Activated CD8-positive, alpha-beta memory T cell treated with anti-CD3 and anti-CD28 coated beads, Interleukin-2, amount 10 ng/mL, durations not matched to agents 7 days and 5 days (primary cell): Measurements from ENCODE around the gene CHD3. TPM values are rescaled to one million over a fixed set of nuclear protein-coding genes. Genes with fewer than 3 reads are reported as not detected.
A peak's percentile ranks its signal among the peaks of the same experiment; 100 is the strongest.

ENCODE experiments used
- ATAC-seq: fragments of 150-1000 bp; cut with Tn5 transposase; one replicate; pipeline ENCODE4 v1.10.0; 2021; ENCODE audit warnings: moderate library complexity
- CTCF ChIA-PET: fragments of 350-600 bp; sonication (Branson Sonifier 250); formaldehyde crosslinking; loops from one replicate; lab custom pipeline; 2021; ENCODE audit warnings: antibody characterized with exemption; lab: Charles Lee
- DNase-seq: peaks from one replicate; pipeline ENCODE4 v3.0.0-alpha.2; 2020
- H3K27ac Mint-ChIP-seq: one replicate; pipeline ENCODE4 v1.8.0; 2021; ENCODE audit warnings: mild to moderate bottlenecking, mixed read lengths
- H3K27me3 Mint-ChIP-seq: one replicate; pipeline ENCODE4 v1.8.0; 2021; ENCODE audit warnings: mixed read lengths
- H3K36me3 Mint-ChIP-seq: one replicate; pipeline ENCODE4 v1.8.0; 2021; ENCODE audit warnings: mild to moderate bottlenecking, mixed read lengths
- H3K4me1 Mint-ChIP-seq: one replicate; pipeline ENCODE4 v1.8.0; 2021; ENCODE audit warnings: mixed read lengths
- H3K4me3 Mint-ChIP-seq: one replicate; pipeline ENCODE4 v1.8.0; 2021; ENCODE audit warnings: mild to moderate bottlenecking, moderate library complexity, mixed read lengths
- H3K9me3 Mint-ChIP-seq: one replicate; pipeline ENCODE4 v1.8.0; 2022; ENCODE audit warnings: low read depth, mixed read lengths
- total RNA-seq, 2 experiments: library from RNA; stranded (reverse); gene quantifications; one replicate each; pipeline ENCODE4 v1.2.3, GENCODE V29; 2021

CHD3 gene
- total RNA-seq, 2 experiments from 2014 or later: 139 to 147 TPM

- H3K9me3 Mint-ChIP-seq: no peaks in the 10 kb centered on the region
- CTCF ChIA-PET: interaction anchor here (0.6 to 6.7 kb wide), 13 partner anchors 11 to 409 kb away, joined by 3 to 85 read pairs (median 5); partner anchors contain the start of genes CNTROB, KDM6B, NAA38 and TP53
- H3K27ac Mint-ChIP-seq: peak overlapping the region; percentile 99
- no peaks in the 10 kb centered on the region for H3K27me3 Mint-ChIP-seq
- peaks cover 35% of the 10 kb centered on the region for H3K4me1 Mint-ChIP-seq
- ATAC-seq (no peak), DNase-seq (no peak)
- H3K4me3 Mint-ChIP-seq: peak overlapping the region; percentile 80
- H3K36me3 Mint-ChIP-seq: no peaks in the 10 kb centered on the region
These were observed 43.1 kb upstream of the CHD3 start for GRCh38 chr17:7845359-7846062.

GRCh38 chr17:7846063-7846735 lies 42.4 kb upstream of the CHD3 start:
- CTCF ChIA-PET: interaction anchor here (1.2 to 6.7 kb wide), 6 partner anchors 11 to 151 kb away, joined by 4 to 85 read pairs (median 8); partner anchors contain the start of genes KDM6B and NAA38
- Mint-ChIP-seq H3K4me3 (no peak overlapping the region), H3K27me3 (no peaks in the 10 kb centered on the region), H3K9me3 (no peaks in the 10 kb centered on the region), H3K36me3 (no peaks in the 10 kb centered on the region), H3K4me1 (peaks cover 35% of the 10 kb centered on the region), H3K27ac (no peak overlapping the region)
- ATAC-seq (no peak), DNase-seq (no peak)

- Mint-ChIP-seq H3K36me3 (no peaks in the 10 kb centered on the region), H3K4me3 (no peak overlapping the region), H3K27ac (no peak overlapping the region), H3K4me1 (peaks cover 39% of the 10 kb centered on the region), H3K9me3 (no peaks in the 10 kb centered on the region), H3K27me3 (no peaks in the 10 kb centered on the region)
- DNase-seq (no peak), ATAC-seq (no peak)
- CTCF ChIA-PET: interaction anchor here (6.7 kb wide), 1 partner anchor 14 kb away, joined by 85 read pairs; the partner anchor contains the start of gene KDM6B
These were observed 41.6 kb upstream of the CHD3 start for GRCh38 chr17:7846765-7847661.

GRCh38 chr17:7848131-7848579 lies 40.4 kb upstream of the CHD3 start:
- Mint-ChIP-seq H3K4me3 (no peak overlapping the region), H3K27ac (no peak overlapping the region), H3K4me1 (peaks cover 47% of the 10 kb centered on the region), H3K9me3 (no peaks in the 10 kb centered on the region), H3K27me3 (no peaks in the 10 kb centered on the region), H3K36me3 (no peaks in the 10 kb centered on the region)
- DNase-seq: no peak
- ATAC-seq: no peak
- CTCF ChIA-PET: interaction anchor here (6.7 kb wide), 1 partner anchor 15 kb away, joined by 85 read pairs; the partner anchor contains the start of gene KDM6B

GRCh38 chr17:7848739-7849129 lies 39.9 kb upstream of the CHD3 start:
- H3K36me3 Mint-ChIP-seq: peaks cover under 1% of the 10 kb centered on the region

GRCh38 chr17:7849130-7849750 lies 39.3 kb upstream of the CHD3 start:
- CTCF ChIA-PET: interaction anchor here (0.6 to 2.9 kb wide), 4 partner anchors 14 to 140 kb away, joined by 3 to 14 read pairs (median 4); no protein-coding TSS in a partner anchor
- Mint-ChIP-seq H3K27me3 (no peaks in the 10 kb centered on the region), H3K9me3 (no peaks in the 10 kb centered on the region), H3K4me1 (peaks cover 47% of the 10 kb centered on the region), H3K27ac (no peak overlapping the region), H3K4me3 (no peak overlapping the region), H3K36me3 (peaks cover 2% of the 10 kb centered on the region)
- DNase-seq (no peak), ATAC-seq (no peak)

More at GRCh38 chr17:7848739-7849129, 39.9 kb upstream of the CHD3 start:
- CTCF ChIA-PET: interaction anchor here (0.6 to 6.7 kb wide), 4 partner anchors 14 to 105 kb away, joined by 3 to 85 read pairs (median 4); partner anchors contain the start of gene KDM6B
- H3K4me3 Mint-ChIP-seq: no peak overlapping the region
- peaks cover 47% of the 10 kb centered on the region for H3K4me1 Mint-ChIP-seq
- no peak overlapping the region for H3K27ac Mint-ChIP-seq
- H3K9me3 Mint-ChIP-seq: no peaks in the 10 kb centered on the region
- ATAC-seq (no peak), DNase-seq (no peak)
- H3K27me3 Mint-ChIP-seq: no peaks in the 10 kb centered on the region

GRCh38 chr17:7849751-7850504 lies 38.7 kb upstream of the CHD3 start:
- Mint-ChIP-seq H3K4me1 (peaks cover 47% of the 10 kb centered on the region), H3K9me3 (no peaks in the 10 kb centered on the region), H3K36me3 (peaks cover 2% of the 10 kb centered on the region), H3K27ac (no peak overlapping the region), H3K27me3 (no peaks in the 10 kb centered on the region), H3K4me3 (no peak overlapping the region)
- no peak for ATAC-seq
- DNase-seq: no peak
- CTCF ChIA-PET: interaction anchor here (1.0 to 2.9 kb wide), 7 partner anchors 12 to 140 kb away, joined by 3 to 30 read pairs (median 6); partner anchors contain the start of gene KDM6B

DNA sequence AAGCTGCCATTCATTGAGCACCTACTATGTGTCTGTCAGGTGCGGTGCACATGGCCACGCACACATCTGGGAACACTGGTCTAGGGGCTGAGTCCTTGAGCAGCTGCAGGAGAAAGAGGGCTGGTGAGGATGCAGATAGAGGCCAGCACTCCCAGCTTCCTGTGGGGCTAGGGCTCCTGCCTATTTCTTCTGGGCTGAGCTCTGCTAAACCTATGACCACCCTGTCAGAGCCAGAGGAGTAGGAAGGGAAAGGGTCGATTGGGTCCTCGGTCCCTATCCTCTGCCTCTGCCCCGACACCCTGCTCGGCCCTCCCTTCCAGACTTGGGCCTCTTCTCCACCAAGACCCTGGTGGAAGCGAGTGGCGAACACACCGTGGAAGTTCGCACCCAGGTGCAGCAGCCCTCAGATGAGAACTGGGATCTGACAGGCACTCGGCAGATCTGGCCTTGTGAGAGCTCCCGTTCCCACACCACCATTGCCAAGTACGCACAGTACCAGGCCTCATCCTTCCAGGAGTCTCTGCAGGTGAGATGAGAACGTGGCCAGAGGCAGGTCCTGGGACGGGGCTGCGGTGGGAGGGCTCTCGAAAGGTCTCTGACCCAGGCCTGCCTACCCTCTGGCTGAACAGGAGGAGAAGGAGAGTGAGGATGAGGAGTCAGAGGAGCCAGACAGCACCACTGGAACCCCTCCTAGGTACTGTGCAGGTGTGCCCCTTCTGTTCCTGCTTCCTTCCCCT lies 37.7 kb upstream of the CHD3 start:
- no peak for DNase-seq
- H3K27ac Mint-ChIP-seq: peak overlapping the region; percentile 58

GRCh38 chr17:7851438-7852261 lies 36.9 kb upstream of the CHD3 start:
- H3K36me3 Mint-ChIP-seq: peaks cover 2% of the 10 kb centered on the region
- DNase-seq: peak; percentile 96

More for the DNA sequence above, 37.7 kb upstream of the CHD3 start:
- no peaks in the 10 kb centered on the region for H3K9me3 Mint-ChIP-seq
- CTCF ChIA-PET: interaction anchor here (0.6 to 2.9 kb wide), 12 partner anchors 12 to 210 kb away, joined by 3 to 30 read pairs (median 4); partner anchors contain the start of genes KDM6B and TP53
- ATAC-seq: no peak
- peaks cover 47% of the 10 kb centered on the region for H3K4me1 Mint-ChIP-seq
- peak overlapping the region; percentile 89 for H3K4me3 Mint-ChIP-seq
- H3K27me3 Mint-ChIP-seq: no peaks in the 10 kb centered on the region
- H3K36me3 Mint-ChIP-seq: peaks cover 2% of the 10 kb centered on the region

GRCh38 chr17:7852262-7852670 lies 36.3 kb upstream of the CHD3 start:
- CTCF ChIA-PET: interaction anchor here (1.0 to 1.8 kb wide), 2 partner anchors 27 to 31 kb away, joined by 5 to 6 read pairs; no protein-coding TSS in a partner anchor
- H3K9me3 Mint-ChIP-seq: no peaks in the 10 kb centered on the region
- peak overlapping the region; percentile 89 for H3K4me3 Mint-ChIP-seq

More at GRCh38 chr17:7851438-7852261, 36.9 kb upstream of the CHD3 start:
- peak; percentile 93 for ATAC-seq
- H3K27me3 Mint-ChIP-seq: no peaks in the 10 kb centered on the region
- H3K4me3 Mint-ChIP-seq: peak overlapping the region; percentile 89
- CTCF ChIA-PET: interaction anchor here (0.6 to 2.9 kb wide), 11 partner anchors 14 to 209 kb away, joined by 3 to 30 read pairs (median 5); partner anchors contain the start of genes KDM6B and TP53
- H3K27ac Mint-ChIP-seq: peak overlapping the region; percentile 66
- no peaks in the 10 kb centered on the region for H3K9me3 Mint-ChIP-seq
- peaks cover 48% of the 10 kb centered on the region for H3K4me1 Mint-ChIP-seq

More at GRCh38 chr17:7852262-7852670, 36.3 kb upstream of the CHD3 start:
- Mint-ChIP-seq H3K4me1 (peaks cover 48% of the 10 kb centered on the region), H3K27ac (peak overlapping the region; percentile 66), H3K27me3 (no peaks in the 10 kb centered on the region), H3K36me3 (peaks cover 2% of the 10 kb centered on the region)
- ATAC-seq (no peak), DNase-seq (no peak)
